Hepatocyte (in vitro differentiated cells): ENCODE results near the gene TSPAN4.

Source experiments
- EZH2 ChIP-seq: fragments of 200-600 bp; sonication (generic); IDR thresholded peaks from 2 replicates; pipeline ENCODE4 v1.6.1; 2016; ENCODE audit warnings: antibody characterized with exemption, mild to moderate bottlenecking, borderline replicate concordance
- EZH2phosphoT487 ChIP-seq: fragments of 200-600 bp; sonication (generic); IDR thresholded peaks from one replicate; pipeline ENCODE4 v1.6.1; 2018; ENCODE audit warnings: antibody characterized with exemption, mild to moderate bottlenecking, low read depth, moderate library complexity; ENCODE audit not compliant: unreplicated experiment, severe bottlenecking

GRCh38 chr11:849951-850774 is 7.5 kb downstream of the TSPAN4 start:
- no peak for TF ChIP-seq EZH2
- no peak for TF ChIP-seq EZH2phosphoT487
